NCI-H1048 (cell line): ENCODE measurements around the gene ZKSCAN2.

Source experiments
- DNase-seq: peaks from one replicate; lab custom pipeline; 2025; lab: John Stamatoyannopoulos, UW

ZKSCAN2 gene

GRCh38 chr16:25223964-25224363 is 33.7 kb downstream of the ZKSCAN2 start:
- DNase-seq = no peak

- no peak for DNase-seq
Measured at GRCh38 chr16:25222959-25223358, 34.7 kb downstream of the ZKSCAN2 start.

- DNase-seq = no peak
Measured at GRCh38 chr16:25219070-25219737, 38.4 kb downstream of the ZKSCAN2 start.

GRCh38 chr16:25217921-25218320 is 39.7 kb downstream of the ZKSCAN2 start:
- DNase-seq = no peak

- DNase-seq = no peak
Measured at GRCh38 chr16:25217112-25217511, 40.5 kb downstream of the ZKSCAN2 start.

- no peak for DNase-seq
Measured at GRCh38 chr16:25213709-25214397, 43.8 kb downstream of the ZKSCAN2 start.

GRCh38 chr16:25212636-25213035 is 45.0 kb downstream of the ZKSCAN2 start:
- no peak for DNase-seq

GRCh38 chr16:25210758-25211157 is 46.9 kb downstream of the ZKSCAN2 start:
- DNase-seq = no peak

GRCh38 chr16:25199457-25199856 is 58.2 kb downstream of the ZKSCAN2 start:
- no peak for DNase-seq

GRCh38 chr16:25198021-25198420 is 59.6 kb downstream of the ZKSCAN2 start:
- DNase-seq = no peak

GRCh38 chr16:25194273-25194878 is 63.3 kb downstream of the ZKSCAN2 start:
- no peak for DNase-seq

- DNase-seq = no peak
Measured at GRCh38 chr16:25192096-25192495, 65.5 kb downstream of the ZKSCAN2 start.

GRCh38 chr16:25189305-25189704 is 68.3 kb downstream of the ZKSCAN2 start:
- DNase-seq = no peak

- DNase-seq = no peak
Measured at GRCh38 chr16:25187491-25187795, 70.2 kb downstream of the ZKSCAN2 start.
